Measurements from ENCODE around the gene EEPD1.

DNA sequence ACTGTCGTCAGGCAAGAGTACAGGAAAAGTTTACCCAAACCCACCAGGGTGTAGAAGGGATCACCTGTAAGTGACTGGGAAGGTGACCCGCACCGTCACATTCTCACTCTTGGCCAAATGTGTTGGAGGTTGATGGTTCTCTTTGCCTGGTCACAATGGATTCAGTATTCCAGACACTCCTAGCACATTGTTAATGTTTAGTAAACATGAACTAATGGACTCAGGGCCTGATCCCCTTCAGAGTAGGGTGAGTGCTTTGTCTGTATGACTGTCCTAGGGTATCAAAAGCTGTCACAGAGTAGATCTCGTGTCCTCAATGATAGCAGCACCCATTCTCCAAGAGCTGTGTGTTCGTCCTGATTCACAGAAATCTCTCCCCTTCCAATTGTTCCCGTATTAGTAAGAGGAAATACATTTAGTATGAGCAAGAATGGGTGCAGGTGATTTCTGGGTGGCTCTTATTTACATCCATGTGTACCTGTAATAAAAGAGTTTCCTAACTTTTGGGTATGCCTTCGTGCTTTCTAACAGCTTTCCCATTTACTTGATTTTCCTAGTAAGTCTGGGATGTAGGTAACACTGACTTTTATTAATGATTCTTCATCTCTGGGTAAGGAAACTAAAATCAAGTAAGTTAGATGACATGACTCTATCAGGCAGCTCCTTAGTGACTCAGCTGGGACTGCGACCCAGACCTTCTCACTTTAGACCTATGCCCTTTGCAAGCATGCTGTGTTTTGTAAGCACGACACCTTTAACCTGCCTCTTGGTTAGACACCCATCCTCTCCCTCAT lies 4.7 kb downstream of the EEPD1 start:
- TF ChIP-seq, protein P1, sequence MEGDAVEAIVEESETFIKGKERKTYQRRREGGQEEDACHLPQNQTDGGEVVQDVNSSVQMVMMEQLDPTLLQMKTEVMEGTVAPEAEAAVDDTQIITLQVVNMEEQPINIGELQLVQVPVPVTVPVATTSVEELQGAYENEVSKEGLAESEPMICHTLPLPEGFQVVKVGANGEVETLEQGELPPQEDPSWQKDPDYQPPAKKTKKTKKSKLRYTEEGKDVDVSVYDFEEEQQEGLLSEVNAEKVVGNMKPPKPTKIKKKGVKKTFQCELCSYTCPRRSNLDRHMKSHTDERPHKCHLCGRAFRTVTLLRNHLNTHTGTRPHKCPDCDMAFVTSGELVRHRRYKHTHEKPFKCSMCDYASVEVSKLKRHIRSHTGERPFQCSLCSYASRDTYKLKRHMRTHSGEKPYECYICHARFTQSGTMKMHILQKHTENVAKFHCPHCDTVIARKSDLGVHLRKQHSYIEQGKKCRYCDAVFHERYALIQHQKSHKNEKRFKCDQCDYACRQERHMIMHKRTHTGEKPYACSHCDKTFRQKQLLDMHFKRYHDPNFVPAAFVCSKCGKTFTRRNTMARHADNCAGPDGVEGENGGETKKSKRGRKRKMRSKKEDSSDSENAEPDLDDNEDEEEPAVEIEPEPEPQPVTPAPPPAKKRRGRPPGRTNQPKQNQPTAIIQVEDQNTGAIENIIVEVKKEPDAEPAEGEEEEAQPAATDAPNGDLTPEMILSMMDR (IDR thresholded peaks at IDR 0.05) = no peak
- TF ChIP-seq POLR2A (IDR thresholded peaks at IDR 0.05) = no peak
